Measurements from ENCODE around the gene LHFPL2. TPM values are rescaled to one million over a fixed set of nuclear protein-coding genes. Genes with fewer than 3 reads are reported as not detected.

The LHFPL2 gene
- total RNA-seq, 1 experiment from 2014 or later = 17.9 TPM

DNA sequence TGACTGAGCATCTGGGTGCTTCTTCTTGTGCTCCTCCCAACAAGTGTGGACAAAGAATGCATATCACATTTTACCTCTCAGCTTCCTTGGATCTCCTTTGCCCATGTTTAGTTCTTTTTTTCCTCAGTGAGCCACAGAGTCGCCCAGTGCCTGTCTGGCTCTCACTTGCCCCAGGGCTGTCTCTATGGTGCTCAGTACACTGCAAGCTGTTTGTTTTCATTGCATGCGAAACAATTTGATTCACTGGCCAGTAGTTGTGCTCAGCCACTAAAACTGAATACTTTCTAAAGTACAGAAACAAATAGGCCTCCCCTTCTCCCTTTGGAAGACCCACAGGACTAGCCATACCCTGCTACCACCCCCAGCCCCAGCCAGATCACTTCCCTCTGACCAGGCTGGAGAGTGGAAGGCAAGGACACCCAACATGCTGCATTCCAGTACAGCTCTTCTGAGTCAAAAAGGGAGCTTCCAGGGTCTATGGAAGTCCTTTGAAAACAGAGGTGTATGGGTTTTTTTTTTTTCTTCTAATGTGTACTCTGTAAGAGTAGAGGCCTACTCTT lies 3.8 kb downstream of the LHFPL2 start (continued):
- TF ChIP-seq, protein P1, sequence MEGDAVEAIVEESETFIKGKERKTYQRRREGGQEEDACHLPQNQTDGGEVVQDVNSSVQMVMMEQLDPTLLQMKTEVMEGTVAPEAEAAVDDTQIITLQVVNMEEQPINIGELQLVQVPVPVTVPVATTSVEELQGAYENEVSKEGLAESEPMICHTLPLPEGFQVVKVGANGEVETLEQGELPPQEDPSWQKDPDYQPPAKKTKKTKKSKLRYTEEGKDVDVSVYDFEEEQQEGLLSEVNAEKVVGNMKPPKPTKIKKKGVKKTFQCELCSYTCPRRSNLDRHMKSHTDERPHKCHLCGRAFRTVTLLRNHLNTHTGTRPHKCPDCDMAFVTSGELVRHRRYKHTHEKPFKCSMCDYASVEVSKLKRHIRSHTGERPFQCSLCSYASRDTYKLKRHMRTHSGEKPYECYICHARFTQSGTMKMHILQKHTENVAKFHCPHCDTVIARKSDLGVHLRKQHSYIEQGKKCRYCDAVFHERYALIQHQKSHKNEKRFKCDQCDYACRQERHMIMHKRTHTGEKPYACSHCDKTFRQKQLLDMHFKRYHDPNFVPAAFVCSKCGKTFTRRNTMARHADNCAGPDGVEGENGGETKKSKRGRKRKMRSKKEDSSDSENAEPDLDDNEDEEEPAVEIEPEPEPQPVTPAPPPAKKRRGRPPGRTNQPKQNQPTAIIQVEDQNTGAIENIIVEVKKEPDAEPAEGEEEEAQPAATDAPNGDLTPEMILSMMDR (IDR thresholded peaks at IDR 0.05 in 2 of 3, conservative IDR thresholded peaks at IDR 0.05 in 1 of 3; ENCODE audit: borderline replicate concordance in 1 of 3, insufficient read depth in 1 of 3, low read depth in 2 of 3, low read length in 2 of 3) = no peak
- no peak for TF ChIP-seq SIN3A (IDR thresholded peaks at IDR 0.05; ENCODE audit: low read depth)
- no peak for TF ChIP-seq POLR2AphosphoS5 (IDR thresholded peaks at IDR 0.05; ENCODE audit: low read depth, low read length)
- TF ChIP-seq EZH2 (IDR thresholded peaks at IDR 0.05) = no peak
- no peak for TF ChIP-seq ZNF274 (IDR thresholded peaks at IDR 0.05; ENCODE audit: low read depth, low read length)
- TF ChIP-seq EZH2phosphoT487 (IDR thresholded peaks at IDR 0.05; ENCODE audit: borderline replicate concordance) = no peak
- TF ChIP-seq CBX3 (IDR thresholded peaks at IDR 0.05; ENCODE audit: low read depth) = no peak
- TF ChIP-seq, protein P2, sequence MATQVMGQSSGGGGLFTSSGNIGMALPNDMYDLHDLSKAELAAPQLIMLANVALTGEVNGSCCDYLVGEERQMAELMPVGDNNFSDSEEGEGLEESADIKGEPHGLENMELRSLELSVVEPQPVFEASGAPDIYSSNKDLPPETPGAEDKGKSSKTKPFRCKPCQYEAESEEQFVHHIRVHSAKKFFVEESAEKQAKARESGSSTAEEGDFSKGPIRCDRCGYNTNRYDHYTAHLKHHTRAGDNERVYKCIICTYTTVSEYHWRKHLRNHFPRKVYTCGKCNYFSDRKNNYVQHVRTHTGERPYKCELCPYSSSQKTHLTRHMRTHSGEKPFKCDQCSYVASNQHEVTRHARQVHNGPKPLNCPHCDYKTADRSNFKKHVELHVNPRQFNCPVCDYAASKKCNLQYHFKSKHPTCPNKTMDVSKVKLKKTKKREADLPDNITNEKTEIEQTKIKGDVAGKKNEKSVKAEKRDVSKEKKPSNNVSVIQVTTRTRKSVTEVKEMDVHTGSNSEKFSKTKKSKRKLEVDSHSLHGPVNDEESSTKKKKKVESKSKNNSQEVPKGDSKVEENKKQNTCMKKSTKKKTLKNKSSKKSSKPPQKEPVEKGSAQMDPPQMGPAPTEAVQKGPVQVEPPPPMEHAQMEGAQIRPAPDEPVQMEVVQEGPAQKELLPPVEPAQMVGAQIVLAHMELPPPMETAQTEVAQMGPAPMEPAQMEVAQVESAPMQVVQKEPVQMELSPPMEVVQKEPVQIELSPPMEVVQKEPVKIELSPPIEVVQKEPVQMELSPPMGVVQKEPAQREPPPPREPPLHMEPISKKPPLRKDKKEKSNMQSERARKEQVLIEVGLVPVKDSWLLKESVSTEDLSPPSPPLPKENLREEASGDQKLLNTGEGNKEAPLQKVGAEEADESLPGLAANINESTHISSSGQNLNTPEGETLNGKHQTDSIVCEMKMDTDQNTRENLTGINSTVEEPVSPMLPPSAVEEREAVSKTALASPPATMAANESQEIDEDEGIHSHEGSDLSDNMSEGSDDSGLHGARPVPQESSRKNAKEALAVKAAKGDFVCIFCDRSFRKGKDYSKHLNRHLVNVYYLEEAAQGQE (IDR thresholded peaks at IDR 0.05; ENCODE audit: low read depth) = no peak

DNA sequence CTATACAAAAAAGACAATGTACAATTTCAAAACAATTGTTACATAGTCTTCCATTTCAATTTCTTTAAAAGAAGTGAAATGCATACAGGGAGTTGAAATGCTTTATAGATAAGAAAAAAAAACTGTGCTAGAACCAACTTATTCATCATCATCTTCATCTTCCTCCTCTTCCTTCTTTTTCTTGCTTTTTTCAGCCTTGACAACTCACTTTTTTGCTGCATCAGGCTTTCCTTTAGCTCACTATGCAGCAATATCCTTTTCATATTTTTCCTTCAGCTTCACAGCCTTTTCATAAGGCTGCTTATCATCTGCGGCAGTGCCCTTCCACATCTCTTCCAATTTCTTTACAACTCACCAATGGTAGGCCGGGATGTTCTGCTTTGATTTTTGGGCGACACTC lies 4.4 kb downstream of the LHFPL2 start:
- Histone ChIP-seq H3K9me2 (ENCODE audit: insufficient read depth) (no peaks in the 10 kb centered on the region), H3K4me1 (ENCODE audit: control insufficient read depth in 1 of 2, insufficient read depth in 2 of 2, low read length in 2 of 2) (peaks cover 10 to 18% of the 10 kb centered on the region in 2 experiments), H3K9me3 (ENCODE audit: control insufficient read depth in 1 of 2, insufficient read depth in 1 of 2, low read depth in 1 of 2, low read length in 2 of 2) (no peaks in the 10 kb centered on the region), H3K36me3 (ENCODE audit: control insufficient read depth in 1 of 2, insufficient read depth in 2 of 2, low read length in 2 of 2) (0 out of 4 replicates have a peak, but pooled peaks cover 0 to 5% of the 10 kb centered on the region in 2 experiments), H3K79me2 (ENCODE audit: insufficient read depth, low read length) (peaks cover 40% of the 10 kb centered on the region), H3K4me2 (ENCODE audit: low read length) (no peak overlapping the region), H3K4me3 (replicated peaks in 1 of 2; ENCODE audit: low read depth in 1 of 2, low read length in 2 of 2) (no peak overlapping the region), H3K27me3 (ENCODE audit: insufficient read depth, low read length) (no peaks in the 10 kb centered on the region), H3K9ac (ENCODE audit: low read length) (no peak overlapping the region), H3K27ac (ENCODE audit: low read depth, low read length) (no peak overlapping the region), H2AFZ (ENCODE audit: low read depth, low read length, poor library complexity, severe bottlenecking) (no peak overlapping the region), H4K20me1 (ENCODE audit: insufficient read depth) (no peaks in the 10 kb centered on the region)
- BruUV-seq (replicated peaks) = no TSS peak
- intact Hi-C loops (cut with micrococcal nuclease) = loop anchor here (10.0 kb wide), 1 partner anchor 151 kb away; no protein-coding TSS in a partner anchor
- ChIA-PET CTCF (no interaction called here), RAD21 (ENCODE audit: low non-redundant PET in 1 of 2, low total read pairs in 2 of 2, uncharacterized antibody in 2 of 2, unreplicated experiment in 2 of 2) (no interaction called here), POLR2A (no interaction called here)
- ATAC-seq (no peak), DNase-seq (ENCODE audit: low read depth, low spot score) (no peak)
- no peak for TF ChIP-seq YY1 (IDR thresholded peaks at IDR 0.05; ENCODE audit: extremely low read depth, insufficient replicate concordance, low read depth, low read length)
- TF ChIP-seq EGR1 (IDR thresholded peaks at IDR 0.05; ENCODE audit: low read depth) = no peak
- TF ChIP-seq FOSL1 (IDR thresholded peaks at IDR 0.05; ENCODE audit: low read depth) = no peak
- no peak for TF ChIP-seq SRF (IDR thresholded peaks at IDR 0.05; ENCODE audit: low read depth)
- no peak for TF ChIP-seq SP1 (IDR thresholded peaks at IDR 0.05; ENCODE audit: low read depth)
- TF ChIP-seq RAD21 (IDR thresholded peaks at IDR 0.05; ENCODE audit: low read depth) = no peak
- TF ChIP-seq, protein P3, sequence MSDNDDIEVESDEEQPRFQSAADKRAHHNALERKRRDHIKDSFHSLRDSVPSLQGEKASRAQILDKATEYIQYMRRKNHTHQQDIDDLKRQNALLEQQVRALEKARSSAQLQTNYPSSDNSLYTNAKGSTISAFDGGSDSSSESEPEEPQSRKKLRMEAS (IDR thresholded peaks at IDR 0.05) = no peak
- no peak for TF ChIP-seq POLR2AphosphoS5 (IDR thresholded peaks at IDR 0.05; ENCODE audit: low read depth, low read length)
- TF ChIP-seq, protein P1 (IDR thresholded peaks at IDR 0.05 in 2 of 3, conservative IDR thresholded peaks at IDR 0.05 in 1 of 3; ENCODE audit: borderline replicate concordance in 1 of 3, insufficient read depth in 1 of 3, low read depth in 2 of 3, low read length in 2 of 3) = no peak
